Panc1 (cell line): Measurements from ENCODE around the gene CFP. TPM values are rescaled to one million over a fixed set of nuclear protein-coding genes. Genes with fewer than 3 reads are reported as not detected.

Experiments
- ATAC-seq: fragments of 200-7000 bp; cut with Tn5 transposase; 2 replicates; pipeline ENCODE4 v1.9.1; 2020; ENCODE audit warnings: mild to moderate bottlenecking, moderate library complexity
- BruUV-seq: library from RNA; stranded (reverse); fragments of 400-500 nt; replicated peaks from 2 replicates; lab custom pipeline; 2021; lab: Mats Ljungman, UMichigan
- CTCF ChIA-PET: fragments of 300-600 bp; sonication (Branson Sonifier 250); formaldehyde crosslinking; loops from one replicate; lab custom pipeline; 2022; ENCODE audit warnings: antibody characterized with exemption; lab: Charles Lee
- POLR2A ChIA-PET: fragments of 300-600 bp; sonication (Branson Sonifier 250); formaldehyde crosslinking; loops from one replicate; lab custom pipeline; 2022; ENCODE audit warnings: antibody characterized with exemption; lab: Charles Lee
- DNase-seq: peaks from one replicate; pipeline ENCODE4 v3.0.0-alpha.2; 2010; ENCODE audit warnings: low read depth, low spot score
- H3K27ac ChIP-seq: 2 replicates; pipeline ENCODE4 v1.5.1; 2011; ENCODE audit warnings: mild to moderate bottlenecking, low read length, inconsistent platforms
- H3K27me3 ChIP-seq: fragments of 200-500 bp; sonication (Bioruptor generic); 2 replicates; pipeline ENCODE4 v1.6.0; 2014; ENCODE audit warnings: low read length, inconsistent platforms; ENCODE audit not compliant: control insufficient read depth, insufficient read depth
- H3K36me3 ChIP-seq: fragments of 200-500 bp; sonication (Bioruptor generic); 2 replicates; pipeline ENCODE4 v1.5.1; 2014; ENCODE audit warnings: inconsistent platforms, mild to moderate bottlenecking, low read length, moderate library complexity; ENCODE audit not compliant: control insufficient read depth, insufficient read depth
- H3K4me1 ChIP-seq: 2 replicates; pipeline ENCODE4 v1.5.1; 2011; ENCODE audit warnings: inconsistent platforms, mild to moderate bottlenecking, low read length, moderate library complexity; ENCODE audit not compliant: control insufficient read depth, insufficient read depth
- H3K4me3 ChIP-seq, 2 experiments: 2 replicates each; pipeline ENCODE4 v1.5.1; 2011 to 2012; ENCODE audit warnings: low read depth in 2 of 2, low read length in 2 of 2, mild to moderate bottlenecking in 2 of 2, inconsistent platforms in 1 of 2, moderate library complexity in 1 of 2
- H3K9me3 ChIP-seq: fragments of 200-500 bp; sonication (Bioruptor generic); 2 replicates; pipeline ENCODE4 v1.5.1; 2014; ENCODE audit warnings: low read depth, mild to moderate bottlenecking, inconsistent platforms, low read length, moderate library complexity; ENCODE audit not compliant: control insufficient read depth, insufficient read depth
- POLR2AphosphoS5 ChIP-seq: IDR thresholded peaks from 2 replicates; pipeline ENCODE4 v1.6.1; 2012; ENCODE audit warnings: mild to moderate bottlenecking, low read depth, low read length, moderate library complexity
- SIN3A ChIP-seq: IDR thresholded peaks from 2 replicates; pipeline ENCODE4 v1.6.1; 2012; ENCODE audit warnings: low read depth, mild to moderate bottlenecking, low read length, moderate library complexity, borderline replicate concordance; ENCODE audit not compliant: insufficient read depth
- TCF7L2 ChIP-seq: IDR thresholded peaks from 2 replicates; pipeline ENCODE4 v1.6.1; 2011; ENCODE audit warnings: mild to moderate bottlenecking, low read depth, low read length, inconsistent platforms
- in situ Hi-C: cut with HindIII; loops from 2 replicates; pipeline ENCODE4 v1.10.0; 2016; ENCODE audit warnings: low sequenced_read_pairs, low pct_unique_long_range_greater_than_20kb
- intact Hi-C: fragments of 100-400 bp; cut with micrococcal nuclease; formaldehyde crosslinking; loops from one replicate; pipeline ENCODE4 v1.10.0; 2022; ENCODE audit not compliant: unreplicated experiment
- total RNA-seq: library from RNA; stranded (reverse); gene quantifications from one replicate; pipeline ENCODE4 v1.2.1, GENCODE V29; 2021; ENCODE audit not compliant: unreplicated experiment
- TF ChIP-seq, protein P1 (sequence below), 2 experiments: IDR thresholded peaks; 2 replicates each; pipeline ENCODE4 v1.6.1; 2011 to 2012; ENCODE audit warnings: low read depth in 2 of 2, control low read depth in 1 of 2, low read length in 1 of 2, mild to moderate bottlenecking in 1 of 2, moderate library complexity in 1 of 2; ENCODE audit not compliant: insufficient read depth in 1 of 2
- TF ChIP-seq, protein P2 (sequence below): fragments of 450-650 bp; IDR thresholded peaks from 2 replicates; pipeline ENCODE4 v1.5.1; 2017; ENCODE audit warnings: mild to moderate bottlenecking

CFP gene
- total RNA-seq, 1 experiment from 2014 or later, result 0.59 TPM

DNA sequence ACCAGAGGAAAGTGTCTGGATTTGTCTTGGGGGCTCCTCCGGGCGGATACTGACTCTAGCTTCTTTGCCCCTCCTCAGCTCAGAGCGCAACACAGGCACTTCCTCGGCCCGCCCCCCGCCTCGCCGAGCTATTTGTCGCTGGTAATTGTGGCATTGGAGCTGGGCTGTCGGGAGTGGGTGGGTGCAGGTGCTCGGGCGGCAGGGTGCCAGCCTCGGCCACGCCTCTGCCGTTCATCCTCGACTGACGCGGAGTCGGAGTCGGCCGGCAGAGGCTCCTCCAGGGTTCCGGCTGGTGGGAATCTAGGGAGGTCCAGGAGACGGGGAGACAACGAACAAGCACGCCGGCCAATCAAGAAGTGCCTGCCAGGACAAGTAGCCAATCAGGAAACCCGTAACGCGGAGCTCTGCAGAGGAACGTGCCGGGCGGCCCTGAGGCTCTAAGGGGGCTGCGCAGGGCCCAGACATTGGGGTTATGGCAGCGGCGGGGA, 6.1 kb downstream of the CFP start:
- Histone ChIP-seq H3K9me3 (no peaks in the 10 kb centered on the region), H3K4me3 (peak overlapping the region; percentile 41 to 53), H3K27me3 (no peaks in the 10 kb centered on the region; the same call in 1 of the 2 replicates), H3K4me1 (no peaks in the 10 kb centered on the region), H3K36me3 (no peaks in the 10 kb centered on the region), H3K27ac (no peak overlapping the region)
- POLR2A ChIA-PET, result interaction anchor here (0.6 kb wide), 1 partner anchor 494 kb away, joined by 3 read pairs; no protein-coding TSS in a partner anchor
- no TSS peak for BruUV-seq
- intact Hi-C loops, result no loop called here
- peak; percentile 89 for ATAC-seq
- CTCF ChIA-PET, result no interaction called here
- no peak for TF ChIP-seq POLR2AphosphoS5
- TF ChIP-seq, protein P1, sequence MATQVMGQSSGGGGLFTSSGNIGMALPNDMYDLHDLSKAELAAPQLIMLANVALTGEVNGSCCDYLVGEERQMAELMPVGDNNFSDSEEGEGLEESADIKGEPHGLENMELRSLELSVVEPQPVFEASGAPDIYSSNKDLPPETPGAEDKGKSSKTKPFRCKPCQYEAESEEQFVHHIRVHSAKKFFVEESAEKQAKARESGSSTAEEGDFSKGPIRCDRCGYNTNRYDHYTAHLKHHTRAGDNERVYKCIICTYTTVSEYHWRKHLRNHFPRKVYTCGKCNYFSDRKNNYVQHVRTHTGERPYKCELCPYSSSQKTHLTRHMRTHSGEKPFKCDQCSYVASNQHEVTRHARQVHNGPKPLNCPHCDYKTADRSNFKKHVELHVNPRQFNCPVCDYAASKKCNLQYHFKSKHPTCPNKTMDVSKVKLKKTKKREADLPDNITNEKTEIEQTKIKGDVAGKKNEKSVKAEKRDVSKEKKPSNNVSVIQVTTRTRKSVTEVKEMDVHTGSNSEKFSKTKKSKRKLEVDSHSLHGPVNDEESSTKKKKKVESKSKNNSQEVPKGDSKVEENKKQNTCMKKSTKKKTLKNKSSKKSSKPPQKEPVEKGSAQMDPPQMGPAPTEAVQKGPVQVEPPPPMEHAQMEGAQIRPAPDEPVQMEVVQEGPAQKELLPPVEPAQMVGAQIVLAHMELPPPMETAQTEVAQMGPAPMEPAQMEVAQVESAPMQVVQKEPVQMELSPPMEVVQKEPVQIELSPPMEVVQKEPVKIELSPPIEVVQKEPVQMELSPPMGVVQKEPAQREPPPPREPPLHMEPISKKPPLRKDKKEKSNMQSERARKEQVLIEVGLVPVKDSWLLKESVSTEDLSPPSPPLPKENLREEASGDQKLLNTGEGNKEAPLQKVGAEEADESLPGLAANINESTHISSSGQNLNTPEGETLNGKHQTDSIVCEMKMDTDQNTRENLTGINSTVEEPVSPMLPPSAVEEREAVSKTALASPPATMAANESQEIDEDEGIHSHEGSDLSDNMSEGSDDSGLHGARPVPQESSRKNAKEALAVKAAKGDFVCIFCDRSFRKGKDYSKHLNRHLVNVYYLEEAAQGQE (IDR thresholded peaks at IDR 0.05; ENCODE audit: insufficient read depth in 1 of 2, low read depth in 2 of 2, low read length in 1 of 2), result no peak
- TF ChIP-seq TCF7L2, result no peak
- TF ChIP-seq SIN3A, result no peak
- TF ChIP-seq, protein P2, sequence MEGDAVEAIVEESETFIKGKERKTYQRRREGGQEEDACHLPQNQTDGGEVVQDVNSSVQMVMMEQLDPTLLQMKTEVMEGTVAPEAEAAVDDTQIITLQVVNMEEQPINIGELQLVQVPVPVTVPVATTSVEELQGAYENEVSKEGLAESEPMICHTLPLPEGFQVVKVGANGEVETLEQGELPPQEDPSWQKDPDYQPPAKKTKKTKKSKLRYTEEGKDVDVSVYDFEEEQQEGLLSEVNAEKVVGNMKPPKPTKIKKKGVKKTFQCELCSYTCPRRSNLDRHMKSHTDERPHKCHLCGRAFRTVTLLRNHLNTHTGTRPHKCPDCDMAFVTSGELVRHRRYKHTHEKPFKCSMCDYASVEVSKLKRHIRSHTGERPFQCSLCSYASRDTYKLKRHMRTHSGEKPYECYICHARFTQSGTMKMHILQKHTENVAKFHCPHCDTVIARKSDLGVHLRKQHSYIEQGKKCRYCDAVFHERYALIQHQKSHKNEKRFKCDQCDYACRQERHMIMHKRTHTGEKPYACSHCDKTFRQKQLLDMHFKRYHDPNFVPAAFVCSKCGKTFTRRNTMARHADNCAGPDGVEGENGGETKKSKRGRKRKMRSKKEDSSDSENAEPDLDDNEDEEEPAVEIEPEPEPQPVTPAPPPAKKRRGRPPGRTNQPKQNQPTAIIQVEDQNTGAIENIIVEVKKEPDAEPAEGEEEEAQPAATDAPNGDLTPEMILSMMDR, result no peak
- no peak for DNase-seq
- in situ Hi-C loops, result no loop called here

DNA sequence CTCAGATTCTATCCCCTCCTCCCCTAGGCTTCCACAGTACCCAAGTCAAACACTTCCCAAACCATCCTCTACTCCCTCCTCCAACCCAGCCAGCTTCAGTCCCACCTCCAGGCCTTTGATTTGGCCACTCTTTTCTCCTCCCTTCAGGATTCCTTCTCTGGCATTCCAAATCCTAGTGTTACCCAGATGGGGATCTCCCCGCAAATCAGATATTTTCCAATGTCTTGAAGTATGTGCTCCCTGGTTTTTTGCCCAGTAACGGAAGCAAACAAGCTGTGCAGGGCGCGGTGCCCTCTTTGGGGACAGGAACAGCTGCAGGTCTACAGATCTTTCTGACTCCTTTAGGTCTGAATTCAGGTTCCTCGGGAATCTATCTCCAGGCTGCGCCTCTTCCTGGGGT, 7.9 kb downstream of the CFP start:
- H3K27me3 ChIP-seq, result no peaks in the 10 kb centered on the region; the same call in 1 of the 2 replicates
- no peaks in the 10 kb centered on the region for H3K36me3 ChIP-seq
- intact Hi-C loops, result no loop called here
- H3K9me3 ChIP-seq, result no peaks in the 10 kb centered on the region
- H3K27ac ChIP-seq, result no peak overlapping the region
- DNase-seq (no peak), ATAC-seq (no peak)
- H3K4me3 ChIP-seq, result no peak overlapping the region
- TF ChIP-seq, protein P1 (IDR thresholded peaks at IDR 0.05; ENCODE audit: insufficient read depth in 1 of 2, low read depth in 2 of 2, low read length in 1 of 2), result no peak
- TF ChIP-seq, protein P2, result no peak
- TF ChIP-seq SIN3A (no peak), TCF7L2 (no peak), POLR2AphosphoS5 (no peak)
- ChIA-PET POLR2A (no interaction called here), CTCF (no interaction called here)
- in situ Hi-C loops, result no loop called here
- H3K4me1 ChIP-seq, result no peaks in the 10 kb centered on the region
- no TSS peak for BruUV-seq
